Kidney epithelial cell (primary cell): ENCODE data around the gene TEN1. TPM values are rescaled to one million over a fixed set of nuclear protein-coding genes. Genes with fewer than 3 reads are reported as not detected.

Experiments used
- DNase-seq: peaks from one replicate; pipeline ENCODE4 v3.0.0-alpha.2; 2010; ENCODE audit warnings: low read depth
- H3K27me3 ChIP-seq: 2 replicates; pipeline ENCODE4 v1.6.0; 2011; ENCODE audit warnings: low read length; ENCODE audit not compliant: control insufficient read depth, insufficient read depth
- H3K36me3 ChIP-seq: 2 replicates; pipeline ENCODE4 v1.5.1; 2011; ENCODE audit warnings: low read length; ENCODE audit not compliant: control insufficient read depth, insufficient read depth
- H3K4me3 ChIP-seq: 2 replicates; pipeline ENCODE4 v1.5.1; 2011; ENCODE audit warnings: low read depth, mild to moderate bottlenecking, control low read depth, low read length
- total RNA-seq: library from RNA; depleted of rRNA; stranded (reverse); fragments of >200 nt; gene quantifications from 2 replicates; pipeline ENCODE4 v1.2.3, GENCODE V29; 2015
- TF ChIP-seq, protein P1 (sequence below): IDR thresholded peaks from 2 replicates; pipeline ENCODE4 v1.5.1; 2011; ENCODE audit warnings: mild to moderate bottlenecking, moderate library complexity, low read length, control low read depth, inconsistent platforms; ENCODE audit not compliant: insufficient read depth, poor library complexity, severe bottlenecking

The TEN1 gene
- total RNA-seq, 1 donor from 2014 or later: 28.9 TPM

DNA sequence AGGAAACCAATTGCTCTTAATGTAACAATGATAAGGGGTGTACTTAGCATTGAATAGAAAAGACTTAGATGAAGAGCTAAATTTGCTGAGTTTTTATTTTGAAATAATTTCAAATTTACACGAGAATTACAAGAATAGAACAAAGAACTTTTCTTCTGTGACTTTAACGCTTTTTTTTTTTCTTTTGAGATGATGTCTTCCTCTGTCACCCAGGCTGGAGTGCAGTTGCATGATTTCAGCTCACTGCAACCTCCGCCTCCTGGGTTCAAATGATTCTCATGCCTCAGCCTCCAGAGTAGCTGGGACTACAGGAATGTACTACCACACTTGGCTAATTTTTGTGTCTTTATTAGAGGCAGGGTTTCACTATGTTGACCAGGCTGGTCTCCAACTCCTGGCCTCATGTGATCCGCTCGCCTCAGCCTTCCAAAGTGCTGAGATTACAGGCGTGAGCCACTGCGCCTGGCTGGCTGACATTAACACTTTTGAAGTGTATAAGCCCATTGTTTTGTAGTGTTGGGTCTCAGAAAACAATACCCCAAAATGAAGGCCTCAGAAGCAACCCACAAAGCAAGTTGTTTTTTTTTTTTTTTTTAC, 2.1 kb downstream of the TEN1 start:
- TF ChIP-seq, protein P1, sequence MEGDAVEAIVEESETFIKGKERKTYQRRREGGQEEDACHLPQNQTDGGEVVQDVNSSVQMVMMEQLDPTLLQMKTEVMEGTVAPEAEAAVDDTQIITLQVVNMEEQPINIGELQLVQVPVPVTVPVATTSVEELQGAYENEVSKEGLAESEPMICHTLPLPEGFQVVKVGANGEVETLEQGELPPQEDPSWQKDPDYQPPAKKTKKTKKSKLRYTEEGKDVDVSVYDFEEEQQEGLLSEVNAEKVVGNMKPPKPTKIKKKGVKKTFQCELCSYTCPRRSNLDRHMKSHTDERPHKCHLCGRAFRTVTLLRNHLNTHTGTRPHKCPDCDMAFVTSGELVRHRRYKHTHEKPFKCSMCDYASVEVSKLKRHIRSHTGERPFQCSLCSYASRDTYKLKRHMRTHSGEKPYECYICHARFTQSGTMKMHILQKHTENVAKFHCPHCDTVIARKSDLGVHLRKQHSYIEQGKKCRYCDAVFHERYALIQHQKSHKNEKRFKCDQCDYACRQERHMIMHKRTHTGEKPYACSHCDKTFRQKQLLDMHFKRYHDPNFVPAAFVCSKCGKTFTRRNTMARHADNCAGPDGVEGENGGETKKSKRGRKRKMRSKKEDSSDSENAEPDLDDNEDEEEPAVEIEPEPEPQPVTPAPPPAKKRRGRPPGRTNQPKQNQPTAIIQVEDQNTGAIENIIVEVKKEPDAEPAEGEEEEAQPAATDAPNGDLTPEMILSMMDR: no peak
- Histone ChIP-seq H3K4me3 (no peak overlapping the region), H3K27me3 (no peaks in the 10 kb centered on the region), H3K36me3 (no peaks in the 10 kb centered on the region)
- DNase-seq: no peak

DNA sequence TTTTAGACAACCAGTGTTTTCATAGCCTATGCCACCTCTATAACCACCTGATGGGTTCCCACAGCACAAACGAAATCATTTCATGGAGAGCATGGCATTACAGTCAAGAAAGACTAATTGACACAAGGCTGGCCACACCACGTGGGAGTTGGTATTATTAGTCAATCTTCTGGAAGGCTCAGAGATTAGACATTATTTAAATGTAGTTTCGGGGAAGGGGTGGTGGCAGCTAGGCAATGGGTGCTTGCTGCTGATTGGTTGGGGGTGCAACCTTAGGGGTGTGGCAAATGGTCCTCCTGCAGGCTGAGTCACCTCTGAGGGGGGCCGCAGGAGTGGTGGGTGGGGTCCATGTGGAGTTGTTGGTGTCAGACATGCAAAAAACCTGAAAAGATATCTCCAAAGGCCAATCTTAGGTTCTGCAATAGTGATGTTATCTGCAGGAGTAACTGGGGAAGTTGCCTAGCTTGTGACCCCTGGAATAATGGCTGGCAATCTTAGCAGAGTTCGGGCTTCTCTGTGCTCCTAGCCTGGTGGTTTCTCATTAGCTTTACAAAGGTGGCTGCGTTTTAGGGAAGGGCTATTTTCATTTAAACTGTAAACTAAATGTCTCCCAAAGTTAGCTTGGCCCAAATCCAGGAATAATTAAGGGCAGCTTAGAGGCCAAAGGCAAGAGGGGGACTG, 4.6 kb downstream of the TEN1 start:
- Histone ChIP-seq H3K4me3 (no peak overlapping the region), H3K27me3 (no peaks in the 10 kb centered on the region), H3K36me3 (no peaks in the 10 kb centered on the region)
- TF ChIP-seq, protein P1: no peak
- no peak for DNase-seq

DNA sequence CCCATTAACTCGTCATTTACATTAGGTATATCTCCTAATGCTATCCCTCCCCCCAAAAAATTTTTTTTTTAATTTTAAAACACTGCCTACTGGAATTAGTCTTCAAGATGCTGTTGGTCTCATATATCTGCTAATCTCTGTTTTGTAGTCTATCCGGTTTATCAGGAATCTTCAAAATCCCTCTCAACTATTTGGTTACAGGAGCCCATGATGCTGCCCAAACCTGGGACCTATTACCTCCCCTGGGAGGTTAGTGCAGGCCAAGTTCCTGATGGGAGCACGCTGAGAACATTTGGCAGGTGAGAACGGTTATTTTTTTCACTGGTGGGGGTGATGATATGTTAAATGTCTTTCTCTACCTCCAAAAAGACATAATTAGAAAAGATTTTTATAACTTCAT, 6.9 kb downstream of the TEN1 start:
- TF ChIP-seq, protein P1: no peak
- Histone ChIP-seq H3K4me3 (no peak overlapping the region), H3K36me3 (no peaks in the 10 kb centered on the region), H3K27me3 (no peaks in the 10 kb centered on the region)
- no peak for DNase-seq

DNA sequence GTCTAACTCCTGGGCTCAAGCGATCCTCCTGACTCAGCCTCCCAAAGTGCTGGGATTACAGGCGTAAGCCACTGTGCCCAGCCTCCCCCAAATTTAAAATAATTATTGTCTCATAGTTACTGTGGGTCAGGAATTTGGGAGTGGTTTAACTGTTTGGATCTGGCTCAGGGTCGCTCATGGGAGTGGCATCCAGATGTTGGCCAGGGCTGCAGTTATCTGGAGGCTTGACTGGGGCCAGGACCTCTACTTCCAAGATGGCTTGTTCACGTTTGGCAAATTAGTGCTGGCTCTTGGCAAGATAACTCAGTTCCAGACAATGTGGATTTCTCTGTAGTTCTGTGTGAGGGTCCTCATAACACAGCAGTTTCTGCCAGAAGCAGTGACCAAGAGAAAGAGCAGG, 8.0 kb downstream of the TEN1 start:
- TF ChIP-seq, protein P1: no peak
- Histone ChIP-seq H3K4me3 (no peak overlapping the region), H3K27me3 (no peaks in the 10 kb centered on the region), H3K36me3 (no peaks in the 10 kb centered on the region)
- no peak for DNase-seq

DNA sequence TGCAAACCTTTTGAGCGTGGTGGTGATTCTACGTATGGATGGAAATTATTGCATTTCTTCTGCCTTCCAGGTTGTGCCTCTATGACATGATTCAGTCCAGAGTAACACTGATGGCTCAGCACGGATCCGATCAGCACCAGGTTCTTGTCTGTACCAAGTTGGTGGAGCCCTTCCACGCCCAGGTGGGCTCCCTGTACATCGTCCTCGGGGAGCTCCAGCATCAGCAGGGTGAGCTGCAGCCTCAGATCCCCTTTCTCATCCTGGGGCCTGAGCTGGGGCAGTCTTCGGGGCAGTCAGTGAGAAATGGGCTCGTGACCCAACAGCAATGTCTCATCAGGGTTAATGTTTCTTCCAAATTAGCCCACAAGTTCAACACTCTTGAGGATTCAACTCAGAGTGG, 12.4 kb downstream of the TEN1 start:
- no peak for DNase-seq
- Histone ChIP-seq H3K27me3 (no peaks in the 10 kb centered on the region), H3K36me3 (no peaks in the 10 kb centered on the region)

More for the DNA sequence above, 12.4 kb downstream of the TEN1 start:
- TF ChIP-seq, protein P1: no peak
- no peak overlapping the region for H3K4me3 ChIP-seq
